GM23248 (cell line): ENCODE measurements around the gene TRIM40. TPM values are rescaled to one million over a fixed set of nuclear protein-coding genes. Genes with fewer than 3 reads are reported as not detected.
A peak's percentile ranks its signal among the peaks of the same experiment; 100 is the strongest.

Experiments
- DNase-seq: peaks from one replicate; pipeline ENCODE4 v3.0.0-alpha.2; 2015
- H2AFZ ChIP-seq: fragments of 200-600 bp; sonication (generic); 2 replicates; pipeline ENCODE4 v1.6.1; 2016; ENCODE audit warnings: antibody characterized with exemption
- H3F3A ChIP-seq: fragments of 200-600 bp; sonication (generic); 2 replicates; pipeline ENCODE4 v1.6.1; 2016; ENCODE audit warnings: mild to moderate bottlenecking, antibody characterized with exemption, mixed run types; ENCODE audit not compliant: insufficient read depth
- H3K27ac ChIP-seq: fragments of 200-600 bp; sonication (generic); 2 replicates; pipeline ENCODE4 v1.5.1; 2016; ENCODE audit warnings: mild to moderate bottlenecking
- H3K27me3 ChIP-seq: fragments of 200-600 bp; sonication (generic); replicated peaks from 2 replicates; pipeline ENCODE4 v1.6.1; 2016; ENCODE audit warnings: mild to moderate bottlenecking; ENCODE audit not compliant: insufficient read depth
- H3K36me3 ChIP-seq: fragments of 200-600 bp; sonication (generic); 2 replicates; pipeline ENCODE4 v1.6.1; 2016; ENCODE audit warnings: low read depth, mild to moderate bottlenecking
- H3K4me1 ChIP-seq: fragments of 200-600 bp; sonication (generic); 2 replicates; pipeline ENCODE4 v1.6.1; 2016; ENCODE audit warnings: mild to moderate bottlenecking; ENCODE audit not compliant: insufficient read depth
- H3K4me2 ChIP-seq: fragments of 200-600 bp; sonication (generic); one replicate; pipeline ENCODE4 v1.6.1; 2016; ENCODE audit warnings: mild to moderate bottlenecking; ENCODE audit not compliant: unreplicated experiment
- H3K4me3 ChIP-seq: fragments of 200-600 bp; sonication (generic); 2 replicates; pipeline ENCODE4 v1.5.1; 2016; ENCODE audit warnings: mild to moderate bottlenecking
- H3K79me2 ChIP-seq: fragments of 200-600 bp; sonication (generic); 2 replicates; pipeline ENCODE4 v1.6.1; 2016; ENCODE audit warnings: mild to moderate bottlenecking; ENCODE audit not compliant: insufficient read depth
- H3K9ac ChIP-seq: fragments of 200-600 bp; sonication (generic); 2 replicates; pipeline ENCODE4 v1.6.1; 2016; ENCODE audit warnings: mild to moderate bottlenecking
- H3K9me2 ChIP-seq: fragments of 200-600 bp; sonication (generic); 2 replicates; pipeline ENCODE4 v1.6.1; 2016; ENCODE audit warnings: mixed run types, mild to moderate bottlenecking, moderate library complexity; ENCODE audit not compliant: insufficient read depth
- H3K9me3 ChIP-seq: fragments of 200-600 bp; sonication (generic); one replicate; pipeline ENCODE4 v1.6.1; 2017; ENCODE audit warnings: low read depth
- H4K20me1 ChIP-seq: fragments of 200-600 bp; sonication (generic); 2 replicates; pipeline ENCODE4 v1.6.0; 2016; ENCODE audit not compliant: insufficient read depth
- EZH2 ChIP-seq: fragments of 200-600 bp; sonication (generic); IDR thresholded peaks from 2 replicates; pipeline ENCODE4 v1.6.1; 2018; ENCODE audit warnings: antibody characterized with exemption, mild to moderate bottlenecking; ENCODE audit not compliant: insufficient read depth, poor library complexity, severe bottlenecking
- EZH2phosphoT487 ChIP-seq: fragments of 200-600 bp; sonication (generic); IDR thresholded peaks from 2 replicates; pipeline ENCODE4 v1.6.1; 2018; ENCODE audit warnings: antibody characterized with exemption, moderate library complexity, mild to moderate bottlenecking, low read depth; ENCODE audit not compliant: insufficient read depth
- whole genome bisulfite sequencing, 2 experiments: methylation state at CpG; one replicate each; pipeline ENCODE4 v1.1.6; 2015 to 2017; ENCODE audit warnings: low lambda C conversion rate in 2 of 2, low coverage in 1 of 2; ENCODE audit errors: missing lambda C conversion rate in 2 of 2; 5-methylcytosine and 5-hydroxymethylcytosine counted together
- in situ Hi-C: fragments of 300-500 bp; cut with MboI; formaldehyde crosslinking; loops from 2 replicates; pipeline ENCODE4 v1.15.0; 2020
- polyA plus RNA-seq: library from polyadenylated mRNA; unstranded; fragments of >200 nt; fragmentation: Nextera tagmentation; extraction: Ambion mirVana; gene quantifications from 2 replicates; pipeline ENCODE4 v1.2.1, GENCODE V29; 2016
- total RNA-seq: library from RNA; depleted of rRNA; stranded (reverse); fragments of >200 nt; shearing (Covaris generic); gene quantifications from 2 replicates; pipeline ENCODE4 v1.2.3, GENCODE V29; 2014

The TRIM40 gene
- total and polyA plus RNA-seq, 2 experiments from 2014 or later, result not detected

DNA sequence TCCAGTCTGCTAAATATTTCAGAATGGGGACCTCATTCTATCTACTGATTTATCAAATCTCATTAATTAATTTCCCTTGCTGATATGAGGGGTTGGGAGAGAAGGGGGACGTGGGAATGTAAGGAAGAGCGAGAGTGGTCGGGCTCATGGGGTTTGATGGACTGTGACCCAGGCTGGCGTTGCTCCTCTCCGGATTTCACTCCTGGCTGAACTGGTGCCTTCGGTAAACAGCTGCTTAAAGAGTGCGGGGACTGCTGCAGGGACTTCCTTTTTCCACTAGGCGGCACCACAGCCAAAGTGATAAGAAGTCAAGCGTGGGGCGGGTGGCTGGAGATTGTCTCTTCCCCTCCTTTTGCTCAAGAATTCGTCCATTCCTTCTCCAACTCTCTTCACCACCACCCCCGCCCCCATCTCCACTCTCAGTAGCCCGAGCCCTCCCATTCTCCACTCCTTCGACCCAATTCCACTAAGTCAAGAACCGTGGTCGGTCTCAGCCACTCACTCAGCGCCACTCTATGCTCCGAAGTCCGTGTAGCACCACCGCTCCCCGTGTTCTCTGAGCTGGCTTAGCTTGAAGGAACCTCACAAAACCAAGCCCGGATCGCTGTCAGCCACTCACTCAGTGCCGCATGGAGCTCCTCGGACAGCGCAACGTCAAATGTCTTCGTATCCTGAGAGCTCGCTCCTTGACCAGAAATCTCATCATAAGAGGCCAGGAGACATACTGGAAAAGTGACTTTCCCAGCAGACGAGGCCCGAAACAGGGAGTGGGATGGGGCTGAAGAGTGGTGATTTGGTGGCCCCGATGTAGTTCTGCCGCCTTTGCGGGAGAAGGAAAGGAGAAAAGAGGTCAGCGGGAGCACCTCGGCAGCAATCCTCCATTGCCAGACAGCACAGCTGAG lies 32.7 kb upstream of the TRIM40 start:
- in situ Hi-C loops, result no loop called here
- Histone ChIP-seq H4K20me1 (no peaks in the 10 kb centered on the region), H3K36me3 (no peaks in the 10 kb centered on the region), H3K4me3 (peak overlapping the region; percentile 74), H3K4me2 (peak overlapping the region; percentile 93), H3K27ac (no peak overlapping the region), H3F3A (peaks cover 9% of the 10 kb centered on the region; the same call in 1 of the 2 replicates), H3K79me2 (no peaks in the 10 kb centered on the region), H3K9me2 (no peaks in the 10 kb centered on the region), H2AFZ (peak overlapping the region; percentile 95), H3K9ac (0 out of 2 replicates have a peak overlapping the region, but pooled peaks have one; percentile 11), H3K9me3 (no peaks in the 10 kb centered on the region), H3K27me3 (peaks cover 23% of the 10 kb centered on the region), H3K4me1 (peaks cover 16% of the 10 kb centered on the region; the same call in 1 of the 2 replicates)
- DNase-seq, result peak; percentile 91
- WGBS, 2 experiments, result 3% methylated on average over 36 of the region's 36 CpGs
- TF ChIP-seq EZH2phosphoT487 (no peak), EZH2 (no peak)

DNA sequence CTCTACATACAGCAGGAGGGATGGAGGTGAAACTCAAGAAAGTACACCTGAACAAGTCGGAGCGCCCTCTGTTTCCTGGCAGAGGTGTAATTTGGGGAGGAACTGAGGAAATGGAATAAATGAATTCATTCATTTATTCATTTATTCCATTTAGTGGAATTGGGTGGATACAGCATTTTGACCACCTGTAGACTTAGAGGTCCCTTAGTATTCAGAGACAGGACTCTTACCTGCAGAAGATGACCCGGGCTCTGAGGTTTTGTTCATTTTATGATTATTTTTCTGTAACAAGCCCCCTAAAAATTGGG lies 32.1 kb upstream of the TRIM40 start:
- H3K4me1 ChIP-seq, result peaks cover 16% of the 10 kb centered on the region; the same call in 1 of the 2 replicates
- H3K9me3 ChIP-seq, result no peaks in the 10 kb centered on the region
- in situ Hi-C loops, result no loop called here
- H3F3A ChIP-seq, result peaks cover 9% of the 10 kb centered on the region; the same call in 1 of the 2 replicates
- peak overlapping the region; percentile 74 for H3K4me3 ChIP-seq
- no peaks in the 10 kb centered on the region for H3K79me2 ChIP-seq
- no peak overlapping the region for H3K9ac ChIP-seq
- WGBS, 2 experiments, result 45 to 49% methylated on average over 3 of the region's 3 CpGs
- H4K20me1 ChIP-seq, result no peaks in the 10 kb centered on the region
- peaks cover 20% of the 10 kb centered on the region for H3K27me3 ChIP-seq
- TF ChIP-seq EZH2 (no peak), EZH2phosphoT487 (no peak)
- H3K27ac ChIP-seq, result no peak overlapping the region
- DNase-seq, result no peak
- peak overlapping the region; percentile 95 for H2AFZ ChIP-seq
- peak overlapping the region; percentile 93 for H3K4me2 ChIP-seq
- no peaks in the 10 kb centered on the region for H3K9me2 ChIP-seq
- H3K36me3 ChIP-seq, result no peaks in the 10 kb centered on the region

- Histone ChIP-seq H3K9me2 (no peaks in the 10 kb centered on the region), H3K27me3 (peaks cover 20% of the 10 kb centered on the region), H3K9ac (no peak overlapping the region), H3K4me2 (no peak overlapping the region), H3K4me1 (peaks cover 16% of the 10 kb centered on the region; the same call in 1 of the 2 replicates), H2AFZ (no peak overlapping the region), H3F3A (peaks cover 9% of the 10 kb centered on the region; the same call in 1 of the 2 replicates), H3K27ac (no peak overlapping the region), H3K9me3 (no peaks in the 10 kb centered on the region), H3K4me3 (no peak overlapping the region), H4K20me1 (no peaks in the 10 kb centered on the region), H3K36me3 (no peaks in the 10 kb centered on the region), H3K79me2 (no peaks in the 10 kb centered on the region)
- DNase-seq, result no peak
- TF ChIP-seq EZH2 (no peak), EZH2phosphoT487 (no peak)
- WGBS, 2 experiments, result 91 to 93% methylated on average over 2 of the region's 2 CpGs
- in situ Hi-C loops, result no loop called here
Observed at GRCh38 chr6:30104661-30105060, 31.3 kb upstream of the TRIM40 start.

- H3K4me2 ChIP-seq, result no peak overlapping the region
- H3K4me1 ChIP-seq, result no peaks in the 10 kb centered on the region
- H3K9me2 ChIP-seq, result no peaks in the 10 kb centered on the region
- no peaks in the 10 kb centered on the region for H3F3A ChIP-seq
- H3K9ac ChIP-seq, result no peak overlapping the region
- in situ Hi-C loops, result no loop called here
- no peaks in the 10 kb centered on the region for H4K20me1 ChIP-seq
- H2AFZ ChIP-seq, result no peak overlapping the region
- H3K4me3 ChIP-seq, result no peak overlapping the region
- DNase-seq, result no peak
- H3K27ac ChIP-seq, result no peak overlapping the region
- TF ChIP-seq EZH2 (peak; percentile 48), EZH2phosphoT487 (no peak)
- 44 to 51% methylated on average over 27 of the region's 27 CpGs for WGBS, 2 experiments
- H3K27me3 ChIP-seq, result peaks cover 50% of the 10 kb centered on the region
- H3K79me2 ChIP-seq, result no peaks in the 10 kb centered on the region
- no peaks in the 10 kb centered on the region for H3K36me3 ChIP-seq
- H3K9me3 ChIP-seq, result no peaks in the 10 kb centered on the region
Observed at GRCh38 chr6:30111266-30111856, 24.6 kb upstream of the TRIM40 start.
